Bone marrow (tissue), 2 donors: ENCODE measurements around the gene RHEBL1.
"Not testable (repeated sequence)": the region's sequence is repeated elsewhere in the genome, so short reads cannot be mapped to it uniquely, and the experiment has no call there.

Experiments used
- DNase-seq, 2 donors: peaks; one replicate each; lab custom pipeline; 2025; lab: John Stamatoyannopoulos, UW

The RHEBL1 gene

GRCh38 chr12:49089821-49090773 is 20.3 kb upstream of the RHEBL1 start:
- peak in 1 of 2 donors; percentile 18 for DNase-seq

- no peak for DNase-seq
Measured at GRCh38 chr12:49088932-49089330, 19.2 kb upstream of the RHEBL1 start.

GRCh38 chr12:49088150-49088931 is 18.6 kb upstream of the RHEBL1 start:
- peak; percentile 18 to 90 for DNase-seq

GRCh38 chr12:49086116-49086515 is 16.3 kb upstream of the RHEBL1 start:
- DNase-seq: no peak

- no peak for DNase-seq
Measured at GRCh38 chr12:49084438-49084837, 14.7 kb upstream of the RHEBL1 start.

DNA sequence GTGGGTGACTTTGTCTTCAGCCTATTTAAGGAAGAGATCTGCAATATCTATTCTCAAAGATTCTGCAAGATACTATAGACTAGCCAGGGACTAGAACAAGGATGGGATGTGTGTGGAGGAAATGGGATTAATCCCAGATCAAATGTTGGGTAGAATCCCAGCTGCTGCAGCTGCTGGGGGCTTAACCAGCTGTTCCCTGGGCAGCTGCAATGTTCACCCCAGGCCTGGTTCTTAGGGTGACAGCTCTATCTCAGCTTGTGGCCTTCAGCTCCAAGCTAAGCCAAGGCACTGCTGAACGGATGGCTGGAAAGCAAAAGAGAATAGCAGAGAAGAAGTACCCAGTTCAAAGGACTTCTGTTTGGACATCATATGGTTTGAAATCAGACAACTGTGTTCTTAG is 10.0 kb upstream of the RHEBL1 start:
- no peak for DNase-seq

GRCh38 chr12:49070971-49071370 is 1.2 kb upstream of the RHEBL1 start:
- DNase-seq: no peak

GRCh38 chr12:49068879-49069506 is 786 bp downstream of the RHEBL1 start:
- DNase-seq: no peak

DNA sequence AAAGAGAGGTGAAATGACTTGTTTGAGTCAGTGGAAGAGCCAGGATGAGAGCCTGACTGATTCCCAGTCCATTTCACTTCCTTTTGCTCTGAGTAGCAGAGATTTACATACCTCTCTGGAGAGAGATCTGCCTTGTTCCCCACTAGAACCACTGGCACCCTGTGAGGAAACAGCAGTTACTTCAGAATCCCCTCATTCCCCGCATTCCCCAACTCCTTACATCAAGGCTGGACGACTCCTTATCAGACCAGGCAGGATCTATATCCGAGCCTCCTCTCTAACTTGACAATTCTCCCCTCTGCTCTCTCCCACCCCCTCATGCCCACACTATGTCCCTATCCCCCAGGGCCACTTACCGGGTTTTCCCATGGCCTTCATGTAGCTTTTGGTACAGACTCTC is 3.7 kb downstream of the RHEBL1 start:
- no peak for DNase-seq

- DNase-seq: no peak
Measured at GRCh38 chr12:49064767-49065152, 5.0 kb downstream of the RHEBL1 start.

DNA sequence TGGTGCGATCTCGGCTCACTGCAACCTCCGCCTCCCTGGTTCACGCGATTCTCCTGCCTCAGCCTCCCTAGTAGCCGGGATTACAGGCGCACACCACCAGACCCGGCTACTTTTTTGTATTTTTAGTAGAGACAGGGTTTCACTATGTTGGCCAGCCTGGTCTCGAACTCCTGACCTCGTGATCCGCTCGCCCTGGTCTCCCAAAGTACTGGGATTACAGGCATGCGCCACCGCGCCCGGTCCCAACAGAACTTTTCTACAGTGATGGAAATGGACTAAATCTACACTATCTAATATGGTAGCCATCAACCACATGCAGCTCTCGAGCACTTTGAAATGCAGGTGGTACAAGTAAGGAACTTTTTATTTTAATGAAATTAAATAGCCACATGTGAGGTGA is 7.9 kb downstream of the RHEBL1 start:
- not testable (repeated sequence) for DNase-seq

- no peak for DNase-seq
Measured at GRCh38 chr12:49061157-49061650, 8.6 kb downstream of the RHEBL1 start.

GRCh38 chr12:49060237-49061156 is 9.3 kb downstream of the RHEBL1 start, which contains the start of gene KMT2D:
Gene KMT2D (minus strand): TSS chr12:49060794. CDS start chr12:49055324, 5,470 bp downstream.
- DNase-seq: peak; percentile 80 to 85

DNA sequence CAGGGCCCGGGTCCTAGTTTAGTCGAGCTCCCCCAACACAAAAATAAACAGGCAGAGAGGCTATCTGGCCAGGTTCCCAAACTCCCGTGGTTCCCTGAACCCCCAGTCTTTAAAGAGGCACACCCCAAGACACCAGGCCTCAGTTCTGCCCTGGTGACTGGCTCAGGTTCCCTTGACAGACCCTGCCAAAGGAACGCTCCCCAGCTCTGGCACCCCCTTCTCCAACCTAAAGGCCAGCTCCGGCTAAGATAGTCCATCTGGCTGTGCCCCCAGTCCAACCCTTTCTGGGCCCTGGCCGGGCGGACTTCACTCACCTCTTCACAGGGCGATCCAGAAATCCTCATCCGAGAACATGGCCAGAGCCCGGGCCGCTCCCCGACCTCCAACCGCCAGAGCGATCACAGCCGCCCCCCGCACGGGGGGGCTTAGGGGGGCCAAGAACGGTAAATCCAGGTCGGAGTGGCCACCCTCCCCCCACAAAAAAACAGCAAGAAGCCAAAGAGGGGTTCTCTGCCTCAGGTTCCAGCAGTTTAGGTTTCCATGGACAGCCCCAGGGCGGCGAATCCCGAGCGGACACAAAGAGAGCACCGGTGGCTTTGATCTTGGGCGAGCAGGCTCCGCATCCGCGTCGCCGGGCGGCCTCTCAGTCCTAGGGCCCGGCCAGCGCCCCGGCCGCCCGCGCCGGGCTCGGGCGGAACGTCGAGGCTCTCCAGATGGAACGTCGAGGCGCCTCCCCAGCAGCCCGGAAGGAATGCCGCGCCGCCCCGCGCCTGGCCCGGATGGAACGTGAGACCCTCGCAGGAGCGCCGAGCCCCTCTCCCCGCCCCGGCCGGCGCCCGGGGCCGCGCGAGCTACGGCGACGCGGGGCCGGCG is 10.2 kb downstream of the RHEBL1 start:
- DNase-seq: peak in 1 of 2 donors; percentile 47

GRCh38 chr12:49059045-49059298 is 10.8 kb downstream of the RHEBL1 start:
- no peak for DNase-seq

DNA sequence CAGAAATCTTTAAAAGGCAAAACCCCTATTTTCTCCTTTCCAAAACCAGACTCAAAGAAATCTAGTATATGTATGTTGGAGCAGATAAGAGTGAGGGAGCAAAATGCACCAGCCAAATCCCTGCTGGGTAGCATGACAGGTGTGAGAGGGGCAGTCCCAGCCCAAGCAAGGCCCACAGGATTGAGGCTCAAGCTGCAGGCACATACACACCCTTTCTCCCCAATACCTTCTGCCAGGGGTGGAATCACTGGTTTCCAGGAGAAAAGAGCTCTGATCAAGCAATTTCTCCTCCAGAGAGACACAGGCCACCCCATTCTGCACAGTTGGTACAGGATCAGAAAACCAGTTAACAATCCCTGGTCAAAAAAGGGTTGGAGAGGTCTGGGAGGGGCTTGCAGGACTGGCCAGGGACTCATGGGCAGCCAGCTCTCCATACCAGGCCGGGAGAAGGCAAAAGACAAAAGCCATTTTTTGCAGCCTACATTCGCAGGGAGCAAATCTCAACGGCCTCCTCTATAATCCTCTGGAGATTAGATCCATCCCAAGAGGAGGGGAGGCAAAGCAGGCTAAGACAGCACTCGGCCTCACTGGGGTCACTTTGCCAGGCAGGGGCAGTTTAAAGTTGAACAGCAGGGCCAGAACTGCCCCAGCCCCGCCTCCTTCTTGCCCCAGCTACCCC is 11.3 kb downstream of the RHEBL1 start:
- no peak for DNase-seq

GRCh38 chr12:49057888-49058287 is 11.9 kb downstream of the RHEBL1 start:
- no peak for DNase-seq

DNA sequence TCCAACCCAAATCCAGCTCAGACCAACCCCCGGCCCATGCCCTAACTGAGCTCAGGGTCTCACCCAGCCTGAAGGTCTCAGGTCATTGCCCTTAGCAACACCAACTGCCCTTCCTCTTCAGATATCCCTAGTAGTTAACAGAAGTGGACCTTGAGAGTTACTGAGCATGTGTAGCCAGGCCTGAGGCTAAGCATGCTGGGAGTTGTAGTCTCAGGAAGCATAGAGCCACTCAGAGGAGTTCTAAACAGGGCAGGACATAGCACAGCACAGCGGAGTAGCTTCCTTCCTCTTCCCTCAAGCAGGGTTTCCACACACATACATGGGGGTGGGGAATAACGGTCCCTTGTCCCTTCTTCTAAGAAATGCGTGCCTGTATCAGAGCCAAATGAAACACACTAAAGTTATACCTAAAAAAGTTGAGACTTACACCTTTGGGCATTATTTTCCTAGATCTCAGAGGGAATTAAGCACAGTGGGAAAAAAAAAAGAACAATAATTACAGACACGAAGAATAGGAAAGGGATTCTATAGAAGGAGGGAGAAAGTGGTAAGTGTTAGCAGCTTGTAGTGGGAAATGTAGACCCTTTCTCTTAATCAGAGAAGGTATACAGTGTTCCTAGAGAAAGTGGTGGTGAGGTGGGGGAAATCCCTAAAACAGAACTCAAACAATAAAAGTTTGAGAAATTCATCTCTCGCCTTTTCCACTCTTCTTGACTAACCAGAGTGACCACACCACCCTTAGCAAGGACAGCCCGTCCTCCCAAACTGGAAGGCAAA is 13.6 kb downstream of the RHEBL1 start:
- peak in 1 of 2 donors; percentile 83 for DNase-seq

- no peak for DNase-seq
Measured at GRCh38 chr12:49055092-49055491, 14.7 kb downstream of the RHEBL1 start.
